Right renal cortex interstitium (tissue), 3 donors: ENCODE data around the gene APOLD1. TPM values are rescaled to one million over a fixed set of nuclear protein-coding genes. Genes with fewer than 3 reads are reported as not detected.
"Not testable (repeated sequence)": the region's sequence is repeated elsewhere in the genome, so short reads cannot be mapped to it uniquely, and the experiment has no call there.

Experiments used
- DNase-seq, 3 donors: peaks; one replicate each; pipeline ENCODE4 v3.0.0-alpha.2; 2013; ENCODE audit warnings: low read depth in 3 of 3, low spot score in 2 of 3
- polyA plus RNA-seq, 3 donors: library from polyadenylated mRNA; unstranded; fragments of 120-200 nt; gene quantifications; one replicate each; pipeline ENCODE4 v1.2.1, GENCODE V29; 2013; ENCODE audit not compliant: insufficient read length in 3 of 3

The APOLD1 gene
- polyA plus RNA-seq, 3 donors = 7.5 to 11.3 (median 8.9) TPM

GRCh38 chr12:12806784-12807516, 21.5 kb downstream of the APOLD1 start:
- no peak for DNase-seq

GRCh38 chr12:12807517-12807903, 22.1 kb downstream of the APOLD1 start:
- not testable (repeated sequence) for DNase-seq

- DNase-seq = no peak
Observed at GRCh38 chr12:12807970-12808702, 22.7 kb downstream of the APOLD1 start.

GRCh38 chr12:12810553-12811021, 25.1 kb downstream of the APOLD1 start:
- DNase-seq = no peak

GRCh38 chr12:12811343-12811742, 25.9 kb downstream of the APOLD1 start:
- no peak for DNase-seq

- no peak for DNase-seq
Observed at GRCh38 chr12:12812174-12812573, 26.7 kb downstream of the APOLD1 start.

GRCh38 chr12:12812618-12813119, 27.2 kb downstream of the APOLD1 start:
- no peak for DNase-seq

- DNase-seq = peak; percentile 71 to 88 (median 85)
Observed at GRCh38 chr12:12813120-12814101, 28.0 kb downstream of the APOLD1 start, which contains the start of gene DDX47. Gene DDX47, plus strand, starts transcription at chr12:12813346. Its CDS starts 22 bp downstream, at chr12:12813368.

GRCh38 chr12:12817616-12818015, 32.2 kb downstream of the APOLD1 start:
- no peak for DNase-seq

GRCh38 chr12:12818701-12819100, 33.2 kb downstream of the APOLD1 start:
- DNase-seq = no peak

- no peak for DNase-seq
Observed at GRCh38 chr12:12819221-12819620, 33.8 kb downstream of the APOLD1 start.

- no peak for DNase-seq
Observed at GRCh38 chr12:12819752-12820311, 34.4 kb downstream of the APOLD1 start.

- DNase-seq = not testable (repeated sequence)
Observed at GRCh38 chr12:12820376-12820775, 34.9 kb downstream of the APOLD1 start.

- no peak for DNase-seq
Observed at GRCh38 chr12:12821975-12822374, 36.5 kb downstream of the APOLD1 start.

- no peak for DNase-seq
Observed at GRCh38 chr12:12822886-12823285, 37.4 kb downstream of the APOLD1 start.

GRCh38 chr12:12823300-12823699, 37.8 kb downstream of the APOLD1 start:
- no peak for DNase-seq

GRCh38 chr12:12823811-12824210, 38.4 kb downstream of the APOLD1 start:
- DNase-seq = no peak

GRCh38 chr12:12835378-12836146, 50.1 kb downstream of the APOLD1 start:
- DNase-seq = no peak

GRCh38 chr12:12836571-12836970, 51.1 kb downstream of the APOLD1 start:
- no peak for DNase-seq
